ENCODE measurements around the gene USP49. TPM values are rescaled to one million over a fixed set of nuclear protein-coding genes. Genes with fewer than 3 reads are reported as not detected.

The USP49 gene
- total RNA-seq, 1 experiment from 2014 or later: 6.9 TPM

DNA sequence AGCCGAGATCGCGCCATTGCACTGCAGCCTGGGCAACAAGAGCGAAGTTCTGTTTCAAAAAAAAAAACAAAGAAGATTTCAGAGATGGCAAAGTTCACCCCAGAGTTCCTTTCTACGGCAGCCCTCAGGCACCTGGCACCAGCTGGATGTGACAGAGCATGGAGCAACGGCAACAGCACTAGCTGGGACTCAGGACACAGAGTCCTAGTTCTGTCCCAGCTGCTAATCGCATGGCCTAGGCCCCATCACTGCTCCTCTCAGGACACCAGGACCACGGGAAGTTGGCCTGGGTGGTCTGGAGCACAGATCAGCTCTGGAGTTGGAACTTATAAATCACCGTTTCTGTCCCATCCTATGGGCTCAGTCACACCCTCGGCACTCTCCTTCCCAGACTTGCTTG is 149.1 kb downstream of the USP49 start:
- H3K27me3 ChIP-seq (ENCODE audit: insufficient read depth, low read length): no peaks in the 10 kb centered on the region
- intact Hi-C loops (cut with micrococcal nuclease): no loop called here
- no peaks in the 10 kb centered on the region for H3K9me3 ChIP-seq (ENCODE audit: control insufficient read depth in 1 of 2, insufficient read depth in 1 of 2, low read depth in 1 of 2, low read length in 2 of 2)
- no TSS peak for BruUV-seq (replicated peaks)
- no peak overlapping the region for H3K4me3 ChIP-seq (replicated peaks in 1 of 2; ENCODE audit: low read depth in 1 of 2, low read length in 2 of 2)
- H3K9me2 ChIP-seq (ENCODE audit: insufficient read depth): no peaks in the 10 kb centered on the region
- no peak overlapping the region for H3K27ac ChIP-seq (ENCODE audit: low read depth, low read length)
- DNase-seq (ENCODE audit: low read depth, low spot score): no peak
- H4K20me1 ChIP-seq (ENCODE audit: insufficient read depth): no peaks in the 10 kb centered on the region
- ChIA-PET RAD21 (ENCODE audit: low non-redundant PET in 1 of 2, low total read pairs in 2 of 2, uncharacterized antibody in 2 of 2, unreplicated experiment in 2 of 2) (no interaction called here), CTCF (no interaction called here), POLR2A (no interaction called here)
- H3K36me3 ChIP-seq (ENCODE audit: control insufficient read depth in 1 of 2, insufficient read depth in 2 of 2, low read length in 2 of 2): no peaks in the 10 kb centered on the region
- ATAC-seq: no peak
- H3K79me2 ChIP-seq (ENCODE audit: insufficient read depth, low read length): no peaks in the 10 kb centered on the region
- no peak overlapping the region for H2AFZ ChIP-seq (ENCODE audit: low read depth, low read length, poor library complexity, severe bottlenecking)
- no peak overlapping the region for H3K9ac ChIP-seq (ENCODE audit: low read length)
- no peak overlapping the region for H3K4me2 ChIP-seq (ENCODE audit: low read length)
- peaks cover 6 to 15% of the 10 kb centered on the region in 2 experiments; a peak in 3 of 4 replicates for H3K4me1 ChIP-seq (ENCODE audit: control insufficient read depth in 1 of 2, insufficient read depth in 2 of 2, low read length in 2 of 2)
- TF ChIP-seq SP1 (IDR thresholded peaks at IDR 0.05; ENCODE audit: low read depth) (no peak), CBX3 (IDR thresholded peaks at IDR 0.05; ENCODE audit: low read depth) (no peak)

DNA sequence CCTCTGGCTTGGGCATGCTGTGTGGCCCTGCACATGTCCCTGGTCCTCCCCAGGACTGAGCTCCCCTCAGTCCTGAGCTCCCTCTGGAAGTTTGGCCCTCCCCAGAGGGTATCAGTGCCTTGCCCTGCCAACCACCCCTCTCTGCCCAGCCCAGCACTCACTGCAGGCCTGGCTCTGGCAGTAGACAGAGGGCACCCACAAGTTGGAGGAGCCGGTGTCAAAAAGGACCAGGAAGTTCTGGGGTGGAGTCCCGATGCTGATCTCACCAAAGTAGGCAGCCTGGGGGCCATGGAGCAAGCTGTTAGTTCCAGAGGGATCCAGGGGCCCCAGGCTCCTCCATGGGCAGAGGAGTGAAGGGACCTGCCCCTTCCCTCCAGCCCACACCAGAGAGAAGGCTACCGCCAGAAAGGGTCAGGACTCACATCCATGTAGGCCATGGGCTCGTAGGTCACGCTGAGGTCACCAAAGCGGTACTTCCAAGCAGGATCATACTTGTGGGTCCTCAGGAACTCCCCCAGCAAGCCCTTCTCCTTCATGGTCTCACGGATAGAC is 150.9 kb downstream of the USP49 start:
- no peak overlapping the region for H3K9ac ChIP-seq (ENCODE audit: low read length)
- H3K4me3 ChIP-seq (replicated peaks in 1 of 2; ENCODE audit: low read depth in 1 of 2, low read length in 2 of 2): no peak overlapping the region
- no peaks in the 10 kb centered on the region for H4K20me1 ChIP-seq (ENCODE audit: insufficient read depth)
- ChIA-PET RAD21 (ENCODE audit: low non-redundant PET in 1 of 2, low total read pairs in 2 of 2, uncharacterized antibody in 2 of 2, unreplicated experiment in 2 of 2) (no interaction called here), CTCF (no interaction called here), POLR2A (no interaction called here)
- H3K4me2 ChIP-seq (ENCODE audit: low read length): no peak overlapping the region
- no peaks in the 10 kb centered on the region for H3K79me2 ChIP-seq (ENCODE audit: insufficient read depth, low read length)
- no peaks in the 10 kb centered on the region for H3K9me3 ChIP-seq (ENCODE audit: control insufficient read depth in 1 of 2, insufficient read depth in 1 of 2, low read depth in 1 of 2, low read length in 2 of 2)
- DNase-seq (ENCODE audit: low read depth, low spot score) (no peak), ATAC-seq (no peak)
- no peaks in the 10 kb centered on the region for H3K36me3 ChIP-seq (ENCODE audit: control insufficient read depth in 1 of 2, insufficient read depth in 2 of 2, low read length in 2 of 2)
- no TSS peak for BruUV-seq (replicated peaks)
- H2AFZ ChIP-seq (ENCODE audit: low read depth, low read length, poor library complexity, severe bottlenecking): no peak overlapping the region
- H3K27ac ChIP-seq (ENCODE audit: low read depth, low read length): no peak overlapping the region
- TF ChIP-seq CEBPB (IDR thresholded peaks at IDR 0.05; ENCODE audit: low read depth) (no peak), TCF7L2 (IDR thresholded peaks at IDR 0.05; ENCODE audit: borderline replicate concordance, extremely low read depth, insufficient read depth, insufficient read length) (no peak), SIN3A (IDR thresholded peaks at IDR 0.05; ENCODE audit: low read depth) (no peak), JUND (IDR thresholded peaks at IDR 0.05) (no peak), ZFX (IDR thresholded peaks at IDR 0.05) (no peak), SP1 (IDR thresholded peaks at IDR 0.05; ENCODE audit: low read depth) (no peak), YY1 (IDR thresholded peaks at IDR 0.05; ENCODE audit: extremely low read depth, insufficient replicate concordance, low read depth, low read length) (no peak), POLR2AphosphoS5 (IDR thresholded peaks at IDR 0.05; ENCODE audit: low read depth, low read length) (no peak), POLR2A (IDR thresholded peaks at IDR 0.05; ENCODE audit: borderline replicate concordance, extremely low read depth, insufficient read depth, insufficient read length) (no peak)
- TF ChIP-seq, protein P1, sequence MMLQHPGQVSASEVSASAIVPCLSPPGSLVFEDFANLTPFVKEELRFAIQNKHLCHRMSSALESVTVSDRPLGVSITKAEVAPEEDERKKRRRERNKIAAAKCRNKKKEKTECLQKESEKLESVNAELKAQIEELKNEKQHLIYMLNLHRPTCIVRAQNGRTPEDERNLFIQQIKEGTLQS (IDR thresholded peaks at IDR 0.05): no peak
- H3K27me3 ChIP-seq (ENCODE audit: insufficient read depth, low read length): no peaks in the 10 kb centered on the region
- peaks cover 6 to 19% of the 10 kb centered on the region in 2 experiments; a peak in 3 of 4 replicates for H3K4me1 ChIP-seq (ENCODE audit: control insufficient read depth in 1 of 2, insufficient read depth in 2 of 2, low read length in 2 of 2)
- H3K9me2 ChIP-seq (ENCODE audit: insufficient read depth): no peaks in the 10 kb centered on the region
- intact Hi-C loops (cut with micrococcal nuclease): no loop called here

Data from HCT116 (cell line).